SK-N-SH treated with all-trans-retinoic acid at 6 μM for 48 hours (cell line): ENCODE results near the gene MANBA.

Experiments used
- ZNF70 ChIP-seq: fragments of 450-650 bp; formaldehyde crosslinking; IDR thresholded peaks from 2 replicates; pipeline ENCODE4 v1.5.0; 2020; ENCODE audit warnings: mild to moderate bottlenecking, moderate library complexity
- ZNF8 ChIP-seq: fragments of 450-650 bp; formaldehyde crosslinking; IDR thresholded peaks from 2 replicates; pipeline ENCODE4 v1.5.0; 2020; ENCODE audit warnings: mild to moderate bottlenecking, moderate library complexity

DNA sequence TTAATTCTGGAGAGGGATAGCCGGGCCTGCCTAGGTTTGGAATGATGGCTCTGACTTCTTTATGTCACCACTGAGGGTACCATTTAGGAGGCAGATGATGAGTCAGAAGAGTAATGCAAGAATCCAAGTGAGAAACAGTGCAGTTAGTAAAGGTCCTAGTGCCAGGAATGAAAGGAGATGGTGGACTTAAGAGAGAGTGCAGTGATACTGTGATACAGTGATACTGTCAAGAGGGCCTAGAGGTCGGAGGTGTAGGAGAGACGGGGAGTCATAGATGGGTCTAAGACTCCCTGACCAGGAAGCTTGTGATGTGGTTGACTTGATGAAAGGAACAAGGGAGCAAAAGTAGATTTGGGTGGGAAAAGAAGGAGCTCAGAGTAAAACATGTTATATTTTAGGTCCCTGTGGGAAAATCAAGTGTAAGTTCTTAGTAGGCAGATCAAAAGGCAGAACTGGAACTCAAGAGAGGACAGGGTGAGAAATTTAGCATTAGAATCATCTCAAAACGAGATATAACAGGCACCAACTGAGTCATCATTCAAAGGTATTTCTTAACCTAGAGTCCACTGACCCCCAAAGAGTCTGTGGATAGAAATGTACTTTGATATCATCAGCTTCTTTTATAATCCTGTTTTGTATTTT lies 174.6 kb downstream of the MANBA start:
- no peak for TF ChIP-seq ZNF8 (CRISPR knock-in tag)
- no peak for TF ChIP-seq ZNF70 (CRISPR knock-in tag)
